ENCODE results near the gene PPIL3. TPM values are rescaled to one million over a fixed set of nuclear protein-coding genes. Genes with fewer than 3 reads are reported as not detected.

The PPIL3 gene
- total RNA-seq, 1 experiment from 2014 or later, result 78.8 TPM

- DNase-seq (ENCODE audit: low read depth), result peak; percentile 71
- in situ Hi-C loops (cut with HindIII; ENCODE audit: low pct_unique_long_range_greater_than_20kb, low sequenced_read_pairs), result no loop called here
Measured at GRCh38 chr2:200863782-200864175, 25.1 kb downstream of the PPIL3 start.

- in situ Hi-C loops (cut with HindIII; ENCODE audit: low pct_unique_long_range_greater_than_20kb, low sequenced_read_pairs), result no loop called here
- DNase-seq (ENCODE audit: low read depth), result peak; percentile 71
Measured at GRCh38 chr2:200862532-200863000, 26.3 kb downstream of the PPIL3 start.

DNA sequence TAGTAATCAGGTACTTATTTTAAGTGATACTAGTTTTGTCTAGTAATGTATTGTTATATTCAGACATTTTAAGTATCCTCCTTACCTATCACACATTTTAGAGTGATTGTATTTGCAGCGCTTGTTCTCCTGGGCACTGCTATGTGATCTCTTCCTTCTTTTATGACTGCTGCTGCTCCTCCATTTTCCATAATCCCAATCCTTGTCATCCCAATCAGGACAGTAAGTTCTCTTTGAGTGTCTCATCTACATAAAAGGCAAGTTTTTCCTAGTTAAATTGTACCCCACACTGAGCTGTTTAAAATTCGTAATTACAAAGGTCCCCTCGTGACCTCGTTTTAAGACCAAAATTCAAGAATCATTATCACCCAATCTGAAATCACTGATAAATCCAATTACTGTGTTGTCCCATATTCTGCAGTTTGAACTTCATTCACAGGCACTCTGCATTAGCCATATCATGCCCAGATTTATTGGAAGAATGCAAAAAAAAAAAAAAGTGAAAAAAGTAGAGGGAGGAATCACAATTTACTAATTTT, 27.2 kb downstream of the PPIL3 start:
- in situ Hi-C loops (cut with HindIII; ENCODE audit: low pct_unique_long_range_greater_than_20kb, low sequenced_read_pairs), result no loop called here

DNA sequence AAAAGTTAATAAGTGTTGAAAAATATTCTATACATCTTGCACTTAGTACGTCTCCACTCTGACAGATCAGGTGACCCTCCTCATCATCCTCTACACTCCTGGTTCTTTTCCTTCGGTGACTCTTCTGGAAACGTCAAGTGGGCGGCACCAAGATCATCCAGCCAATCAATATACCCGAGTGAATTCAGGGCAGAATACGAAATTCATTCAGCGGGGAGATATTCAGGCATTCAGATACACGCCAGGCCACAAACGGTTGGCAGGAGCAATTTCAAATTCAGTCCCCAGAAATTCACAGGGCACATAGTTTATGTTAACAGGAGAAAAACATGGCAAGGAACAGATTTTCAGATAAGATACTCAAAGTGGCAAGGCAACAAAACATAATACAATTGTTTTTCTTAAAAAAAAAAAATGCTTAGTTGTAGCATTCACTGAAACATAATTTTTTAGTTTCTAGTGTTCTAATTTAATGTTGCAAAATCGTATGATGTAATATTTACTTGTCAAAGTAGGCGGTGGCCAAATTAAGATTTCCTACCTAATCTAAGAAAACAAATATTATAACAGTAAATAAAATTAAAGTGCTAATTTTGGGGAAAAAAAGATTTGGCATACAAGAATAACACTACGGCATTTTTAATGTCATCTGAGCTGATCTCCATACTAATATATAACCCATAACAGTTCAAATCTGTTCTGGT, 28.6 kb downstream of the PPIL3 start:
- in situ Hi-C loops (cut with HindIII; ENCODE audit: low pct_unique_long_range_greater_than_20kb, low sequenced_read_pairs), result no loop called here
- no peak for DNase-seq (ENCODE audit: low read depth)

More for the DNA sequence above, 27.2 kb downstream of the PPIL3 start:
- DNase-seq (ENCODE audit: low read depth), result no peak

- no peak for DNase-seq (ENCODE audit: low read depth)
- in situ Hi-C loops (cut with HindIII; ENCODE audit: low pct_unique_long_range_greater_than_20kb, low sequenced_read_pairs), result no loop called here
Measured at GRCh38 chr2:200856806-200857205, 32.1 kb downstream of the PPIL3 start.

GRCh38 chr2:200852605-200853004, 36.3 kb downstream of the PPIL3 start:
- DNase-seq (ENCODE audit: low read depth), result no peak
- in situ Hi-C loops (cut with HindIII; ENCODE audit: low pct_unique_long_range_greater_than_20kb, low sequenced_read_pairs), result no loop called here

DNA sequence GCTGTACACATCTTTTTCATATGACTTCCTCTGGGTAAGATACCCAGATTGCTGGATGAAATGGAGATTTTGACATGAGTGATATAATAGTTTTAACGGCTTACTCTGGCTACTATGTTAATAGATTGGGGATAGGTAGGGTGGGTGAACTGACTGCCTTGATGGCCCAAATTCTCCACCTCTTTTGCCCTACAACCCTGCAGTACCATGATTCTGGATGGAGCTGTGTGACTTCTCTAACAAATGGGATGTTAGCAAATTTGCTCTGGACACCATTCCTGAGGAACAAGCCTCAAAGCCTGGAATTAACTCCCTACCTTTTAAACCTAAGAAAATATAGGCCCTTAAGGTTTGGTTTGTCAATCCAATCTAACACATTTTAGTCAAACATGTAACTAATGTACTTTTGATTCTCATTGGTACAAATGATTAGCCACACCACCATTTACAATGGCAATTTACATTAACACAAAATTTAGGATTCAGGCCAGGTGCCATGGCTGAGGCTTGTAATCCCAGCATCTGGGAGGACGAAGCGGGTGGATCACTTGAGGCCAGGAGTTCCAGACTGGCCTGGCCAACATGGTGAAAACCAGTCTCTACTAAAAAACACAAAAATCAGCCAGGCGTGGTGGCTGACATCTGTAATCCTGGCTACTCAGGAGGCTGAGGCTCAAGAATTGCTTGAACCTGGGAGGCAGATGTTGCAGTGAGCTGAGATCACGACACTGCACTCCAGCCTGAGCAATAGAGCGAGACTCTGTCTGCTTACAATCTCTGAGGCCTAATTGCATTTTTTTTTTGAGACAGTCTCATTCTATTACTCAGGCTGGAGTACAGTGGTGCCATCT, 37.3 kb downstream of the PPIL3 start:
- in situ Hi-C loops (cut with HindIII; ENCODE audit: low pct_unique_long_range_greater_than_20kb, low sequenced_read_pairs), result no loop called here
- no peak for DNase-seq (ENCODE audit: low read depth)

DNA sequence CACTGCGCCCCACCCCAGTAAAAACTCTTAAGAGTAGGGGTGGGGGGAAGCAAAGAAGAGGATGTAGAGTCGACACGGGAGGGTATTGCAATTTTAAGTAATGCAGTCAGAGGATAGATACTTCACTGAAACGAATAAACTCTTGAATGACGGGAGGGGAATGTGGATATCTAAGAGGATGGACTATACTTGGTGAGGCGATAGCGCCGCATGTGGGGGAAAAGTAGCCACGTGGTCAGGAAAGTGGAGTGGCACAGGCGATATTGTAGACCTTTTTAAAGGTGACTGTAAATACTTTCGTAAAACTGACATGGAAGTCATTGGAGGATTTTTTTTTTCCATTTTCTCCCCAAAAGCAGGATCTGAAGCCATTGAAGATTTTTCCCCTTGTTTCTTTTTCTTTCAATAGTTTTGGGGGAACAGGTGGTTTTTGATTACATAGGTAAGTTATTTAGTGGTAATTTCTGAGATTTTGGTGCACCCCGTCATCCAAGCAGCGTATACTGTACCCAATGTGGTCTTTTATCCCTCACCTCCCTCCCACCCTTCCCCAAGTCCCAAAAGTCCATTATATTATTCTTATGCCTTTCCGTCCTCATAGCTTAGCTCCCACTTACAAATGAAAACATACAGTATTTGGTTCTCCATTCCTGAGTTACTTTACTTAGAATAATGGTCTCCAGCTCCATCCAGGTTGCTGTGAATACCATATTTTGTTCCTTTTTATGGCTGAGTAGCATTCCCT, 38.2 kb downstream of the PPIL3 start:
- no peak for DNase-seq (ENCODE audit: low read depth)
- in situ Hi-C loops (cut with HindIII; ENCODE audit: low pct_unique_long_range_greater_than_20kb, low sequenced_read_pairs), result no loop called here

DNA sequence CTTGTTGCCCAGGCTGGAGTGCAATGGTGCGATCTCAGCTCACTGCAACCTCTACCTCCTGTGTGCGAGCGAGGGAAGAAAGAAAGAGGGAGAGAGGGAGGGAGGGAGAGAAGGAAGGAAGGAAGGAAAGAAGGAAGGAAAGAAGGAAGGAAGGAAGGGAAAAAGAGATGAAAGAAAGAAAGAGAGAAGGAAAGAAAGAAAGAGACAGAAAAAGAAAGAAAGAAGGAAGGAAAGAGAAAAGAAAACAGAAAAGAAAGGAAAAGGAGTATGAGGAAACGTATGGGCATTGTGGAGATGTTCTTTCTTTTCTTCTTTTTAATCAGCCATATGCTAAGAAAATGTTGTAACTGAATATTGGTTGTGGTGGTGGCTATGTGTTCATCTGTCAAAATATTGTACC, 40.9 kb downstream of the PPIL3 start:
- in situ Hi-C loops (cut with HindIII; ENCODE audit: low pct_unique_long_range_greater_than_20kb, low sequenced_read_pairs), result no loop called here

GRCh38 chr2:200847269-200847668, 41.6 kb downstream of the PPIL3 start:
- DNase-seq (ENCODE audit: low read depth), result no peak
- in situ Hi-C loops (cut with HindIII; ENCODE audit: low pct_unique_long_range_greater_than_20kb, low sequenced_read_pairs), result no loop called here

More for the DNA sequence above, 40.9 kb downstream of the PPIL3 start:
- DNase-seq (ENCODE audit: low read depth), result no peak

DNA sequence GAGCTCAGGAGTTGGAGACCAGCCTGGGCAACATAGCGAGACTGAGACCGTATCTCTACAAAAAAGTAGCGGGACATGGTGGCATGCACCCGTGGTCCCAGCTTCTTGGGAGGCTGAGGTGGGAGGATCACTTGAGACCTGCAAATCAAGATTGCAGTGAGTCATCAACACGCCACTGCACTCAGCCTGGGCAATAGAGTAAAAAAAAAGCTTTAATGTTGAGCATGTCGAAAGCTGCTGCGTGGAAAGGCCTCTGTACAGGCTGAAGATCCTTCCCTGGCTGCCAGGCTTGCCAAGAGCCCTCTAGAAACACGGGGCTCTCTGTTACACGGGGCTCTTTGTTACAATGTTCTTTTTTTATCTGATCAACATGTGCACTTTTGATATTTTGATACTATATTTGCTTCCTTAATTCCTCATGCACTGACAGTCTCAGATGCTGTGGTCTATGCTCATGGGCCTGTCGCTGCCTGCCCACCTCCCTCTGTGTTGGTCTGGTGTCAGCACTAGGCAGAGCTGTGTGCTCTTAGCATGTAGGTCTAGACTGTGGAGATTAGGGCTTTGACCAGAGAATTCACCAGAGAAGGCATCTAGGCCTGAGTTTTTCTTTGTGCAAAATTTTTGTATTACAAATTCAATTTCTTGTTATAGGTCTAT, 43.1 kb downstream of the PPIL3 start:
- in situ Hi-C loops (cut with HindIII; ENCODE audit: low pct_unique_long_range_greater_than_20kb, low sequenced_read_pairs), result no loop called here
- DNase-seq (ENCODE audit: low read depth), result no peak

GRCh38 chr2:200845194-200845593, 43.7 kb downstream of the PPIL3 start:
- DNase-seq (ENCODE audit: low read depth), result no peak
- in situ Hi-C loops (cut with HindIII; ENCODE audit: low pct_unique_long_range_greater_than_20kb, low sequenced_read_pairs), result no loop called here

DNA sequence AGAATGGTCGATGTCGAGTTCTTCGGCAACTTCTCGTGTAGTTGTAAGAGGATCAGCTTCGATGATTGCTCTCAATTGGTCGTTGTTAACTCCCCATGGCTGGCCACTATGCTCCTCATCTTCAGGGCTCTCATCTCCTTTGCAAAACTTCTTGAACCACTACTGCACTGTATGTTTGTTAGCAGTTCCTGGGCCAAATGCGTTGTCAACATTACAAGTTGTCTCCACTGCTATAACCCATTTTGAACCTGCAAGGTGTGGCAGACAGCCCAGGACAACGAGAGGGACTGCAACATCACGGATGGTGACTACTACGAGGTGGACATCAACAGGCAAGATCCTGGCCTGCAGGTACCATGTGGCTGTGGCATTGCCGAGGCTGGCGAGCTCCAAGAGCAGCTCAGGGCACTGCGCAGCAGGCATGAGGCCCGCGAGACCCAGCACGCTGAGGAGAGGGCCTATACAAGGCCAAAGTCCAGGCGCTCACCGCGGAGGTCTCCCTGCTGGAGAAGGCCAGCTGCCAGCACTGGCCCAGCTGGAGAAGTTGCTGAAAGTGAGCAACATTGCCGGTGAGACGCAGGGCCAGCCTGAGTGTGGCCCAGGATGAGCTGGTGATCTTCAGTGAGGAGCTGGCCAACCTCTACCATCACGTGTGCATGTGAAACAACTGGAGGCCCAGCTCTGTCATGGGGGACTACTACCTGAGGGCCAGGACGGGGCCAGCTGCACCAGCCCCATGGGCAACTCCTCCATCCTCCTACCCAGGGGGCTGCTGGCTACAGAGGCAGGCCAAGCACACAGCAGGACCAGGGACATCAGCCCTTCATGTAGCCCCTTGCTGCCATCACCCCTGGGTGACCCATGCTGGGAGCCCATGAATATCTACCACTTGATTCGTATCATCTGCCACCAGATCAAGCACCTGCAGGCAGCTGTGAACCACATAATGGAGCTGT, 44.6 kb downstream of the PPIL3 start:
- in situ Hi-C loops (cut with HindIII; ENCODE audit: low pct_unique_long_range_greater_than_20kb, low sequenced_read_pairs), result no loop called here
- no peak for DNase-seq (ENCODE audit: low read depth)

DNA sequence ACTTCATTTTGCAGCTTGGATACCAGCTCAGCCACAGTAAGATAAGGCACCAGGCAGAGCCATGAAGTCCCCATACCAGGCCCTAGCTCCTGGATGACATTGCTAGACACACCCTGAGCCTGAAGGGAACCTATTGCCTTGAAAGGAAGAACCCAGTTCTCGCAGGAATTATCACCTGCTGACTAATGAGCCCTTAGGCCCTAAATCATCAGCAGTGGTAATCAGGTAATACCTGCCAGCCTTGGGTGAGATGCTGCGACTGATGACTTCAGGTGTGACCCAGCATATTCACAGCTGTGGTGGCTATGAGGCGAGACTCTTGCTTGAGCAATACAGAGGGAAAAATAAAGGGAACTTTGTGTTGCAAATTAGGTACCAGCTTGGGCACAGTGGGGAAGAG, 49.4 kb downstream of the PPIL3 start:
- in situ Hi-C loops (cut with HindIII; ENCODE audit: low pct_unique_long_range_greater_than_20kb, low sequenced_read_pairs), result no loop called here
- no peak for DNase-seq (ENCODE audit: low read depth)

DNA sequence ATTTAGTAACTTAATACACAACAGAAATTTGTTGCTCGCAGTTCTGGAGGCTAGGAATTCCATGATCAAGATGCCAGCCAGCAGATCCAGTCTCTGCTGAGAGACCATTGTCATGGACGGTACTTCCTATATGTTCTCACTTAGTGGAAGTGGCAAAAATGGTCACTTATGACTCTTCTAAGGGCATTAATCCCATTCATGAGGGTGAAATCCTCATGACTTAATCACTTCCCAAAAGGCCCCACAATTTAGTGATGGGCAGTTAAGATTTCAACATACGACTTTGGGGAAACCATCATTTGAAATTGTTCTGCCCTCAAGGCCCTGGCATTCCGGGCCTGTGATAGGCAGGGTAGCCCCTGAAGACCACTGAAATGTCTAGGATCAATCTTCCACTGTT, 54.2 kb downstream of the PPIL3 start:
- no peak for DNase-seq (ENCODE audit: low read depth)
- in situ Hi-C loops (cut with HindIII; ENCODE audit: low pct_unique_long_range_greater_than_20kb, low sequenced_read_pairs), result no loop called here

DNA sequence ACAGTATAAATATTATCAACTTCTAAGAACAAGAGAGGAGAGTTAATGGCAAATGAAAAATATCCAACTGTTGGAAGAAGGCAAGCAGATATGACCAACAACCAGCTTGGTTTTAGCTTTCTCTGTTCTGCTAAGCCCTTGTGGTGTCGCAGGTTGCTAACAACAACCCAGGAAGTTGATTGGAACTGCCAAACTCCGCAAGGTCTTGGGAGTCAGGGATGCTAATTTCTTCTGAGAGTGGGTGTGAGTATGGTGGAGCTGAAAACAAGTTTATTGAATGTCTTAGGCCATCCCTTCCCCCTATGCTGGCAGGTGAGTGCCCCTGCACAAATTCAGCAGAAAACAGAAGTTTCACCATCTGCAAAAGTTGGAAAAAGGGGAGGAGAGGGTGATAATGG, 59.6 kb downstream of the PPIL3 start:
- in situ Hi-C loops (cut with HindIII; ENCODE audit: low pct_unique_long_range_greater_than_20kb, low sequenced_read_pairs), result no loop called here
- DNase-seq (ENCODE audit: low read depth), result no peak

DNA sequence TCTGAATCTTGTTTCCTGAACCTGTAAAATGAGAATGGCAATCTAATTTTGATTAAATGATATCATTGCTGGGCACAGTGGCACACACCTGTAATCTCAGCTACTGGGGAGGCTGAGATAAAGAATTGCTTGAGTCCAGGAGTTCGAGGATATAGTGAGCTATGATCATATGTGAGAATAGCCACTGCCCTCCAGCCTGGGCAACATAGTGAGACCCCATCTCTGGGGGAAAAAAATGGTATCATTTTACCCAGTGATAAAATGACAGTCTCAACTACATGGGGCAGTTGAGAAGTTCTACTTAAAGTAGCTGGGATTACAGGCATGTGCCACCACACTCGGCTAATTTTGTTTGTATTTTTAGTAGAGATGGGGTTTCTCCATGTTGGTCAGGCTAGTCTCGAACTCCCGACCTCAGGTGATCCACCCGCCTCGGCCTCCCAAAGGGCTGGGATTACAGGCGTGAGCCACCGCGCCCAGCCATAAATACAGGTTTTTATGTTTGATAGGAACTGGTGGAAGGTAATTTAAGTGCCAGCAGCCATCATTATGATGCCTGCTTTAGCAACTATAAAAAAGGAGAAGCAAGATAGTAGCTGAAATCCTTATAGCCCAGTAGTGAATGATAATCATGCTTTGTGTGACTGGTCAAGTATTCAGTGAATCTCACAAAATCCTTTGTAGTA, 60.2 kb downstream of the PPIL3 start:
- in situ Hi-C loops (cut with HindIII; ENCODE audit: low pct_unique_long_range_greater_than_20kb, low sequenced_read_pairs), result no loop called here
- no peak for DNase-seq (ENCODE audit: low read depth)

Data from Caki2 (cell line).